NCI-H526 (cell line): ENCODE data around the gene AP2M1.

Experiments
- DNase-seq, 2 experiments: peaks; one replicate each; lab custom pipeline; 2025; lab: John Stamatoyannopoulos, UW

AP2M1 gene

DNA sequence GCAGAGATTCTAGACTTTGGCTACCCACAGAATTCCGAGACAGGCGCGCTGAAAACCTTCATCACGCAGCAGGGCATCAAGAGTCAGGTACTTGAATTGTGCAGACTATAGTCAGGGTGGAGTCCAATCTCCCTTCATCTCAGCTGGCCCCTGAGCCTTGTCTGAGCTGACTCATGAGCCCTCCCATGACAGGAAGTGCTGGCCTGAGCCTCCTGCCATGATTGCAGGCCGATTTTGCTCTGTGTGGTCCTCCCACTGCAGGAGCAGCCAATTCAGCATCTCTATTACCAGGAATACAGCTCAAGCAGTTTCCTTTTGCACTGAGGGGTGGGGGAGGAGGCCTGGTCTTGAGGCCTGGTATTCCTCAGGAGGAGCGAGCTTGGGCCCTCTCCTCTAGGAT is 5.5 kb downstream of the AP2M1 start:
- DNase-seq: no peak

DNA sequence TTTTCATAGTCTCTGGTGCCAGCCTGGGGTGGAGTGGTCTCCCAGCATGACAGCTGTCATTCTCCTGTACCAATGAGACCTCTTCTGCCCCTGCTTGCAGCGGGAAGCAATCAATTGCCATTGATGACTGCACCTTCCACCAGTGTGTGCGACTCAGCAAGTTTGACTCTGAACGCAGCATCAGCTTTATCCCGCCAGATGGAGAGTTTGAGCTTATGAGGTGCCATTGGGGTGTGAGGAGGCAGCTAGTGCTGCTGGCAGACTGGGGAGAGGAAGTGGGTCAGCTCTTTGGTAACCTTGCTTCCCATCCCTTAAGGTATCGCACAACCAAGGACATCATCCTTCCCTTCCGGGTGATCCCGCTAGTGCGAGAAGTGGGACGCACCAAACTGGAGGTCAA is 6.9 kb downstream of the AP2M1 start:
- DNase-seq: no peak

DNA sequence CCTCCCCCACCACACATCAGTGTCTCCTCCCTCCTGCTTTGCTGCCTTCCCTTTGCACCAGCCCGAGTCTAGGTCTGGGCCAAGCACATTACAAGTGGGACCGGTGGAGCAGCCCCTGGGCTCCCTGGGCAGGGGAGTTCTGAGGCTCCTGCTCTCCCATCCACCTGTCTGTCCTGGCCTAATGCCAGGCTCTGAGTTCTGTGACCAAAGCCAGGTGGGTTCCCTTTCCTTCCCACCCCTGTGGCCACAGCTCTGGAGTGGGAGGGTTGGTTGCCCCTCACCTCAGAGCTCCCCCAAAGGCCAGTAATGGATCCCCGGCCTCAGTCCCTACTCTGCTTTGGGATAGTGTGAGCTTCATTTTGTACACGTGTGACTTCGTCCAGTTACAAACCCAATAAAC is 9.0 kb downstream of the AP2M1 start:
- DNase-seq: no peak

DNA sequence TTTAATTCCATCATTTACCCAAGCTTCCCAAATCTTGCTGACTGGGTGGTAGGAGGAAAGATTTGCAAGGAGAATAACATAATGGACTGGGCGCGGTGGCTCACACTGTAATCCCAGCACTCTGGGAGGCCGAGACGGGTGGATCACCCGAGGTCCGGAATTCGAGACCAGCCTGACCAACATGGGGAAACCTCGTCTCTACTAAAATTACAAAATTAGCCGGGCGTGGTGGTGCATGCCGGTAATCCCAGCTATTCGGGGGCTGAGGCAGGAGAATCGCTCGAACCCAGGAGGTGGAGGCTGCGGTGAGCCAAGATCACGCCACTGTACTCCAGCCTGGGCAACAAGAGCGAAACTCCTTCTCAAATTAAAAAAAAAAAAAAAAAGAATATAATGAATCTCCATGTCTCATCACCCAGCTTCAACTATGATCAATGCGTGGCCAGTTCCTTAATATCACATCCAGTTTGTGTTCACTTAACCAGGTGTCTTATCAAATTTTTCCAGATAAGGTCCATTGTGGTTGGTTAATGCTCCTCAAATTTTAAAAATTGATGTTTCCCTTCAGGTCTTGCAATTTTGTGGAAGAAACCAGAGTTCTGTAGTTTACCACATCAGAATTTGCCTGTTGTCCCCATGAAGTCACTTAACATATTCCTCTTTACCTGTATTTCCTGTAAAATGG is 10.0 kb downstream of the AP2M1 start:
- no peak for DNase-seq

DNA sequence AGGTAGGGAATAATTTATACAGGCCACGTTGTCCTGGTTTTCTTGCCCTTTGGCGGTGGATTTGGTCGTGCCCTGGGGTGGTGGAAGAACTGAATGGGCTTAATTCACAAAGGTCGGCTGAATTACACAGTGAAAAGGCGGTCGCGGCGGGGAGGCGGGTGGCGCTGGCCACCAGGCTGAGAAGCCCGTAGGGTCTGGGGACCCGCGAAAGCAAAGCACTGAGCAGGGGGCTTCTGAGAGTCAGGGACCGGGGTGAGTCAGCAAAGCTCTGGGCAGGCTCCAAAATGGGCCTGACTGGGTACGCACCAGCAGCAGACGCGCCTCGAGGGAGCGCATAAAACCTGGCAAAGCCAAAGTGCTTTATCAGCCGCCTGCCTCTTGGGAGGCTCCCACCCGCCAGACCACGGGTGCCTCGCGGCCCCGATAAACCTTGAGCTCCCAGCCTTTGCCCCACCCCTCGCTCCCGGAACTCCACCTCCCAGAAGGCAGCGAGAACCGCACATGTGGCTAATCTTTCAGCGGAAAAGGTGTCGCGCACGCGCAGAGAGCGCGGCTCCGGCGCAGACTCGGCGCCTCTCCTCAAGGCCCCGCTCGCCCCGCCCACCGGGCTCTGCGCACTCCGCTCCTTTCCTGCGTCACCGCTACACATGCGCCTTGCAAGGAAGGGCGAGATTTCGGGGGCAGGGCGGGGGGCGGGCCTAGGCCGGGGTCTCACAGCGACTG is 11.0 kb downstream of the AP2M1 start:
- DNase-seq: peak; percentile 96 to 100

DNA sequence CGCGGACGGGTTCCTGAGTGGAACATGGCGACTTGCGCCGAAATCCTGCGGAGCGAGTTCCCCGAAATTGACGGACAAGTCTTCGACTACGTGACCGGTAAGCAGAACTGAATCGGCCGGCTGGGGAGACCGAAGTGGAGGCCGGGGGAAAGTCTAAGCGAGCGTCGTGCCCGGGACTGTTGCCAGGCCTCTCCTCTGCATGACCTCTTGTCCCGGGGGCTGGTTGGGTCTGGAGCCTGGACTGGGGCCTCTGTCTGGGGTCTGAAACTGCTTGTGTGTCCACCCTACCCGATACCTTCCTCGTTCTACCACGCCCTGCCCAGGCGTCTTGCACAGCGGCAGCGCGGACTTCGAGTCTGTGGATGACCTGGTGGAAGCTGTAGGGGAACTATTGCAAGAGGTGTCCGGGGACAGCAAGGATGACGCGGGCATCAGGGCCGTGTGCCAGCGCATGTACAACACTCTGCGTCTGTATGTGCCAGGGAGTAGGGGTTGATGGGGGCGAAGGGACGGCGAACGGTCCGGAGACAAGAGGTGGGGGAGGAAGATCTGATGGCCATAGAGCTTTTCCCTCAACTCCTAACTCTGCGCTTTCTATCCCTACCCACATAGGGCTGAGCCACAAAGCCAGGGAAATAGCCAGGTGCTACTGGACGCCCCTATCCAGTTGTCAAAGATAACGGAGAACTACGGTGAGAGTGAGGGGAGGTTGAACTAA is 11.7 kb downstream of the AP2M1 start, which contains the start of gene ABCF3:
Gene ABCF3, plus strand, starts transcription at position 16 of the 718 bp plus-strand sequence. Its CDS starts 9 bp downstream, at position 25.
- DNase-seq: no peak

DNA sequence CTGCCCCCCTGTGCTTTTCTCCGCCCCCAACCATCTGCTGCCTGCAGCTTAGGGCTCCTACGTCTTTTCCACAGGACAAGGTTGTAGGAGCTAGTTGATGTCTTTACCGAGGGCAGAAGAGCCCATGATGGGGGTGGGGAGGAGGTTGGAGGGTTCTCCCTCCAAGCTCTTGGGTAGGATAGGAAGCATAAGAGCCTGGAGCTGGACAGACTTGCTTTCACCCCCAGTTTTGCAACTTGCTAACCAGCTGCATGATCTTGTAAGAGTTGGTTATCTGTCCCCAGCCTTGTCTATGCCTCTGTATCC is 12.2 kb downstream of the AP2M1 start:
- DNase-seq: no peak

DNA sequence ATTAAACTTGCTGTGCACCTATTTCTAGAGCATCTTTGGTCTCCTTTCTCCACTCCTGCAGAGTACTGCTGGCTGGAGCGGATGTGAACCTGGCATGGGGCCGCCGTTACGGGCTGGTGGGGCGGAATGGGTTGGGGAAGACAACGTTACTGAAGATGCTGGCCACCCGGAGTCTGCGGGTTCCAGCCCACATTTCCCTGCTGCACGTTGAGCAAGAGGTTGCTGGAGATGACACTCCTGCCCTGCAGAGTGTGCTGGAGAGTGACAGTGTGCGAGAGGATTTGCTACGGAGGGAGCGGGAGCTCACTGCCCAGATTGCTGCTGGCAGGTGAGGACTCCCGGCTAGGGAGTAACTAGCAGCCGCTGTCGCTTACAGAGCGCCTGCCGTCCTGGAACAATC is 13.4 kb downstream of the AP2M1 start:
- DNase-seq: peak; percentile 13 to 58

DNA sequence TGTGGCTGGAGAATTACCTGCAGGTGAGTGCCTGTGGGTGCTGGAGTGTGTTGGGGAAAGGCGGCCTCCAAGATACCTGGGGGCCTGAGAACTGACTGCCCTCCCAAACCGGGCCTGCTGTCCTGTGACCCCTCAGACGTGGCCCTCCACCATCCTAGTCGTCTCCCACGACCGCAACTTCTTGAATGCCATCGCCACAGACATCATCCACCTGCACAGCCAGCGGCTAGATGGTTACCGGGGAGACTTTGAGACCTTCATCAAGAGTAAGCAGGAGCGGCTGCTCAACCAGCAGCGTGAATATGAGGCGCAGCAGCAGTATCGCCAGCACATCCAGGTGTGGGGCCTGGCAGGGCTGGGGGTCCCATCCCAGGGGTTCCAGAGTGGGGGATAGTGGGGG is 14.8 kb downstream of the AP2M1 start:
- DNase-seq: no peak

DNA sequence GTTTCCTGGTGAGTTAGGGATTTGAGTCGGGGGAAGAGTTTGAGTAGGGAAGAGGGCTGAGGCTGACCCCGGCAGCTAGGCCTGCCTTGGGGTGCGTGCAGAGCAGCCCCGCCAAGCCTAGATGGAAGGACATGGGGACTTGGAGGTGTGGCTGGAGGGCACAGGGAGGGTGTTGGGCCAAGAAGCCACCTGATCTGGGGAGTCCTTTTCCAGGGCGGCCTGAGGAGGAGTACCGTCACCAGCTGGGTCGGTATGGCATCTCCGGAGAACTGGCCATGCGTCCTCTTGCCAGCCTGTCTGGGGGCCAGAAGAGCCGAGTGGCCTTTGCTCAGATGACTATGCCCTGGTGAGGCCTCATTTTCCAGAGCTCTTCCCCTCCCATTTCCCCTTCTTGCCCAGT is 18.2 kb downstream of the AP2M1 start:
- DNase-seq: no peak

DNA sequence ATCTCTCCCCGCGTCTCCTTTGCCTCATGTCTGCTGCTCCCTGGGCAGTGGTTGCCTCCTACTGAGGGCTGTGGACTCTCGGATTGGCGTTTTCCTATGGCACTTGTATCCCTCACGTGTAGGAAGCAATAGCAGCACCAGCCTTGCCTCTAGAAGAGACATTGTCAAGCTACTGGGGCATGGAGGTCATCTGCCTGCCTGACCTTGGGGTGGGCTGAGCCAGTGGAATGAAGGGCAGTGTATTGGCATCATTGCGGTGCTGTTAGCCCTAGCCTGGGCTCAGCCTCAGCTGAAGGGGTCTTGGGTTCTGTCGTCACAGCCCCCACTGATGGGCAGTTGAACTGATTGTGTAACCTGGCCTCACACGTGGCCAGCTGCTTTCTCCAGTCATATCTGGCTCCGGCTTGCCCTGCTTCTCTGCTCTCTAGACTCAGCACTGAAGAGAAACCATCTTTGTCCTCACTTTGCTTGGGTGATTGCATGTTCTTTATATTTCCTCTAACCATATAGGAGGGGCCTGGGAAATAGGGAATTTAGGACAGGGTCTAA is 19.4 kb downstream of the AP2M1 start:
- DNase-seq: no peak

DNA sequence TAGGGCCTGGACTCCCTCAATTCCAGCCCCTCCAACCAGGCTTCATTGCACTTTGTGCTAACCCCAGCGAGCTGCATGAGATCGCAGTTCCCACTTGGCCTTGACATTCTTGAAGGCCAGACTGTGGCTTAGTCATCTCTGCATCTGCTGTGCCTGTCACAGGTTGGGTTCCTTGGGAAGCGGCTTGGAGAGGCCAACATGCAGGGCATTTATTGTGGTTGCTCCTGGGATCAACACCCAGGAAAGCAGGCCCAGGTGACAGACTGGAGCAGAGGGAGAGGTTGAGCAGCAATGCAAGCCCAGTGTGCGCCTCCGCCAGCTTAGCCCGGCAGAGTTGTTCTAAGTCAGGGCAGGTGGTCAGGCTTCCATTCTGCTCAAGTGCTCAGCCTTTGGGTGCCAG is 21.9 kb downstream of the AP2M1 start:
- no peak for DNase-seq

DNA sequence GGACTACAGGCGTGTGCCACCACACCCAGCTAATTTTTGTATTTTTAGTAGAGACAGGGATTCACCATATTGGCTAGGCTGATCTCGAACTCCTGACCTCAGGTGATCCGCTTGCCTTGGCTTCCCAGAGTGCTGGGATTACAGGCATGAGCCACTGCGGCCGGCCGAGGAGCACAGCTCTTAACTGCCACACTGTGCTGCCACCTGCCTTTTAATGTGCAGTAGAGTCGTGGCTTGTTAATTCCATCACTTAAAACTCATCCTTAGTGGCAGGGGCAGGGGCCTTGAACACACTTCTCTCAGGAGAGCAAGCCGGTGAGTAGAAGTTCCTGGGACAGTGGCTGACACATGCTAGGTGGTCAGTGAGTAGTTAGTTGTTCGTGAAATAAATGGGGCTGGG is 23.9 kb downstream of the AP2M1 start:
- DNase-seq: no peak

DNA sequence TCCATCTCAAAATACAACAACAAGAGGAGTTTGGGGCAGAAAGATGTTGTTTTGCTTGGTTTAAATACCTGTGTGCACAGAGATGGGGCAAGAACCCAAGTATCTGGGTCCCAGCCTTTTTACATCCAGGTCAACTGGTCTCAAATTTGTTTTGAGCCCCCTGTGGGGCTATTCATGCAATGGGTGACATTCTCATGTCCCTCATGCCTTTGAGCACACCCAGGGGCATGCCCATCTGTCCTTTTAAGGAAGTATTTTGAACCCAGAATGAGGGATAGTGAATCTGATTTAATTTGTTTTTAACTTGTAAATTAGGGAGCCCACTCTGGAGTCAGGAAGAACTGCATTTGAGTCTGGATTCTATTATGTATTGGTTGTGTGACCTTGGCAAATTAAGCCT is 26.2 kb downstream of the AP2M1 start:
- DNase-seq: no peak

DNA sequence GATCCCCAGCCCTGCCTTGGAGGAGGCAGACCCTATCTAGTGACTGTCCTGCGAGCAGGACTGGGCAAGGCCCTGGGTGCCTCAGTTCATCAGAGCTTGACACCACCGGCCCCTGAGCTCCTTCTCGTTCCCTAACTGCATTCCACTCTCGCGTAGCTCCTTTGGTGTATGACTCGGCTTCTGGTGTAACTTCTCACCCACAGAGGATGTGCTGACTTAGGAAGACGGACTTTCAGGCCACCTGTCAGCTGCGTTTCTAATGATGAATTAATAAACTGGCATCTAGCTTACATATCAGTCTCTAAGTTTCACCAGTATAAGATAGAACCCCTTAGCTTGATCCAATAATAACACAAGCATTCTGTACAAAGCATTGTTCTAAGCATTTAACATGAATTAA is 28.9 kb downstream of the AP2M1 start:
- no peak for DNase-seq

DNA sequence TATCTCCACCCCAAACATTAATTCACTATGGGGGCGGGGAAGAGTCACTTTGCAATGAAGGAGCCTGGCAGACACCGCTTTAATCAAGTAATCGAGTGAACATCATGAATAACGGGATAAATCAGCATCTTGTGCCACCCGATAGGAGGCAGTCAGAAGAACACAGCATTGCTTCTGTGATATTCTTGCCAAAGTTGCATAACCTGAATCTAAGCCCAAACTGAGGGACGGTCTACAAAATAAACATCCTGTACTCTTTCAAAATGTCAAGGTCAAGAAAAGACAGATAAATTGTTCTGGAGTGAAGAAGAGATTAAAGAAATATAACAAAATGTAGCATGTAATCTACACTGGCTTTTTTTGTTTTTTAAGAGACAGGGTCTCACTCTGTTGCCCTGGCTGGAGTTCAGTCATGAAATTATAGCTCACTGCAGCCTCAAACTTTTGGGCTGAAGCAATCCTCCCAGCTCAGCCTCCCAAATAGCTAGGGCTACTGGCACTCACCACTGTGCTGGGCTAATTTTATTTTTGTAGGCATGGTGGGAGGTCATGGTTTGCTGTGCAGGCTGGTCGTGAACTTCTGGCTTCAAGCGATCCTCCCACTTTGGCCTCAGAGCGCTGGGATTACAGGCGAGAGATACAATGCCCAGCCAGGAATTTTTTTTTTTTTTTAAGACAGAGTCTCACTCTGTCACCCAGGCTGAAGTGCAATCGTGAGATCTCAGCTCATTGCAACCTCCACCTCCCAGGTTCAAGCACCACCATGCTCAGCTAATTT is 34.7 kb downstream of the AP2M1 start:
- DNase-seq: no peak

DNA sequence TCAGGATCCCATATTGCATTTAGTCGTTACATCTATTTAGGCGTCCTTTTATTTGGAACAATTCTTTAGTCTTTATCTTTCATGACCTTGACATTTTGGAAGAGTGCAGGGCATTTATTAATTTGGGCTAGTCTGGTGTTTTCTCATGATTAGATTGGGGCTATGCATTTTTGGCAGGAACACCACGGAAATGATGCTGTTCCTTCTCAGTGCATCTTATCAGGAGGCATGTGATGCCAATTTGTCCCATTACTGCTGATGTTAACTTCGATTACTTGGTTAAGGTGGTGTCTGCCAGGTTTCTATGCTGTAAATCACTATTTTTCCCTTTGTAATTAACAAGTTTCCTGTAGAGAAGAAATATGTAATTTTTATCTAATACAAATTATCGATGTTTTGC is 36.6 kb downstream of the AP2M1 start:
- no peak for DNase-seq

DNA sequence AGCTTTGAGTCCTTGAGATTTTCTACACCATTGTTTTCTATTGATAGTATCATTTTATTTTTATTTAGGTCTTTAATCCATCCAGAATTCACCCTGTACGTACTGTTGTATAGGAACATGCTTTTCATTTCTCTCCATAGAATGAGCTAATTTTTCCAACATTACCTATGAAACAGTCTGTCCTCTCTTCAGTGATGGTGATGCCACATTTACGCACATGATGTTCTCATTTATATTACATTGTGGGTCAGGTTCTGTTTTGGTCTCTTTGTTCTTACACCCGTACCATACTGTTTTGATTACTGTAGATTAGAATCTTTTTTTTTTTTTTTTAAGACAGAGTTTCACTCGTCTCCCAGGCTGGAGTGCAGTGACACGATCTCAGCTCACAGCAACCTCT is 37.1 kb downstream of the AP2M1 start:
- DNase-seq: no peak

DNA sequence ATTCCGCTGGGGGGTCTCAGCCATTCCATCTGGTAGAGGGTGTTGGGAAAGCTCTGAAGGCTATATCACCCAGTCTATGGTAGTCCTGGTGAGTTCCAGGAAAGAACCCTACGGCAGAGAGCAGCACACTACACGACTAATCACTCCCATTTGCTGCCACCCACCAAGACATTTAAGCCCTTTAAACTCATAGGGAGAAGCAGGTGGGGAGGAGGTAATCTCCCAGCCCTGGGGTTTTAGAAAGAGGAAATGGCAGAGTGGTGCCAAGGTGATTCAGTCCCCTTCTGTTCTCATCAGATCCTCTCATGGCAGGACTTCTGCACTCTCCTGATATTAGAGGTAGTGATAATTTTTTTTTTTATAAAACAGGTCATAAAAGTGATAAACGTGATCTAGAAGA is 44.2 kb downstream of the AP2M1 start:
- DNase-seq: no peak

DNA sequence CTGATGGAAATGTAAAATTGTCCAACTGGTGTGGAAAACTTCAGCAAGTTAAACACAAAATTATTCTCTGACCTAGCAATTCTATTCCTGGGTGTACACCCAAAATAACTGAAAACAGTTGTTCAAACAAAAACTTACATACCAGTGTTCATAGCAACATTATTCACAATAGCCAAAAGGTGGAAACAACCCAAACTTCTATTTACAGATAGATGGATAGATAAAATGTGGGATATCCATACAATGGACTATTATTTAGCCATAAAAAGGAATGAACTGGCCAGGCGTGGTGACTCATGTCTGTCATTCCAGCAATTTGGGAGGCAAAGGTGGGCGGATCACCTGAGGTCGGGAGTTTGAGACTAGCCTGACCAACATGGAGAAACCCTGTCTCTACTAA is 47.9 kb downstream of the AP2M1 start:
- DNase-seq: no peak

DNA sequence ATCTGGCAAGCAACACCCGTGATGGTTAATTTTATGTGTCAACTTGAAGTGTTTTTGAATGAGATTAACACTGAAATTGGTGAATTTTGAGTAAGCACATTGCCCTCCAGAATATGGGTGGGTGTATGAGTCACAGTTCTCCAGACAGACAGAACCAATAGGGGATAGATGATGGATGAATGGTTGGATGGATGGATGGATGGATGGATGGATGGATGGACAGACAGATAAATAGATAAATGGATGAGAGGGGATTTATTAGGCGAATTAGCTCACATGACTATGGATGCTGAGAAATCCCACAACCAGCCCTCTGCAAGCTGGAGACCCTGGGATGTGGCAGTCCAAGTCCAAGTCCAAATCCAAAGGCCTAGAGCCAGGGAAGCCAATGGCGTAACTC is 49.3 kb downstream of the AP2M1 start:
- DNase-seq: no peak

DNA sequence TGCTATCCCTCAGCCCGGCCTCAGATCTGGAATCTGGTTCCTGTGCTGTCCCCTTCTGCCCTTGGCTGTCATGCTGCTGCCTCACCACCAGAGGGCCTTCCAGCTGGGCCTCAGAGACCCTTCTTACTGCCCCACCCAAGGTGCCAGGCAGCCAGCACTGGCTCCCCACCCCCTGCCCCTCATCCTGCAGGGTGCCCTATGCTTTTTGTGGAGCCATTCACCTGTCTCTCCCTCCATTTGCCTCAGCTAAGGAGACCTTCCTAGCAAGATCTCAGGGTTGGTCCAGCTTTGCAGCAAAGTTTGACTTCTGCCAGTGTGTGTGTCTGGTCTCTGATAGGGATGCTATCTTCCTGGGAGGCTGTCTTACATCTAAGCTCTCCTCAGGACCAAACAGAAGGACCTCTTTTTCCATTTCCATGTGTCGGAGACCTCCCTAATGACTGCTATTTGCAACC is 52.9 kb downstream of the AP2M1 start:
- peak in 1 of 2 experiments; percentile 56 for DNase-seq
